ENCODE data around the gene AMIGO3. TPM values are rescaled to one million over a fixed set of nuclear protein-coding genes. Genes with fewer than 3 reads are reported as not detected.

AMIGO3 gene
- total RNA-seq, 1 experiment from 2014 or later, result not detected

DNA sequence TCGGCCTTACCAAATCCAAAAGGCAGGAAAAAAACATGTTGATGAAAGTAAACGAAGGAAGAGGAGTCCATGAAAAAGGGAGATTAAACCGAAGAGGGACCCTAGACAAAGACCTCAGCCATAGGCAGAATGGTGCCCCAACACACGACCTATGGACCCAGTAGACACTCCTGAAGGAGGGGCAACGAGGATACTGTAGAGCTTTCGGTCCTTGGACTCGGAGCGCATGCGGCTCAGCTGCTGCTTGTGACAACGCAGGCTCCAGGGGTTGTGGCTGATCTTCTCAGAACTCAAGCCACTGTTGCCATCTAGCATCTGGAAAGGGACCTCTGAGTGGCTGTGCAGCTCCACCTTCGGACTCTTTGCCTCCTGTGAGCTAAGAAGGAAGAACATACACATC, 13.1 kb upstream of the AMIGO3 start:
- Mint-ChIP-seq H3K4me3 (ENCODE audit: unreplicated experiment) (no peak overlapping the region), H3K4me1 (ENCODE audit: low read depth, unreplicated experiment) (no peaks in the 10 kb centered on the region), H3K27me3 (ENCODE audit: insufficient read depth, unreplicated experiment) (no peaks in the 10 kb centered on the region), H3K36me3 (ENCODE audit: insufficient read depth, unreplicated experiment) (peaks cover 73% of the 10 kb centered on the region), H3K27ac (ENCODE audit: unreplicated experiment) (no peak overlapping the region), H3K9me3 (ENCODE audit: unreplicated experiment) (no peaks in the 10 kb centered on the region)
- Histone ChIP-seq H3K27me3 (replicated peaks; ENCODE audit: control insufficient read depth, insufficient read depth, low read length) (no peaks in the 10 kb centered on the region), H3K9me3 (no peaks in the 10 kb centered on the region), H3K4me3 (ENCODE audit: low read depth, low read length) (no peak overlapping the region), H3K36me3 (ENCODE audit: control insufficient read depth, insufficient read depth, low read length) (no peaks in the 10 kb centered on the region; the same call in 1 of the 2 replicates), H3K4me1 (no peaks in the 10 kb centered on the region)
- intact Hi-C loops (cut with micrococcal nuclease; ENCODE audit: unreplicated experiment), result no loop called here
- BruUV-seq (replicated peaks), result no TSS peak
- no peak for DNase-seq
- CTCF ChIA-PET, result no interaction called here
- no peak for TF ChIP-seq CTCF (IDR thresholded peaks at IDR 0.05; ENCODE audit: insufficient read depth in 1 of 2, low read depth in 1 of 2, low read length in 1 of 2, severe bottlenecking in 1 of 2, unreplicated experiment in 1 of 2)
- POLR2A ChIA-PET, result no interaction called here

DNA sequence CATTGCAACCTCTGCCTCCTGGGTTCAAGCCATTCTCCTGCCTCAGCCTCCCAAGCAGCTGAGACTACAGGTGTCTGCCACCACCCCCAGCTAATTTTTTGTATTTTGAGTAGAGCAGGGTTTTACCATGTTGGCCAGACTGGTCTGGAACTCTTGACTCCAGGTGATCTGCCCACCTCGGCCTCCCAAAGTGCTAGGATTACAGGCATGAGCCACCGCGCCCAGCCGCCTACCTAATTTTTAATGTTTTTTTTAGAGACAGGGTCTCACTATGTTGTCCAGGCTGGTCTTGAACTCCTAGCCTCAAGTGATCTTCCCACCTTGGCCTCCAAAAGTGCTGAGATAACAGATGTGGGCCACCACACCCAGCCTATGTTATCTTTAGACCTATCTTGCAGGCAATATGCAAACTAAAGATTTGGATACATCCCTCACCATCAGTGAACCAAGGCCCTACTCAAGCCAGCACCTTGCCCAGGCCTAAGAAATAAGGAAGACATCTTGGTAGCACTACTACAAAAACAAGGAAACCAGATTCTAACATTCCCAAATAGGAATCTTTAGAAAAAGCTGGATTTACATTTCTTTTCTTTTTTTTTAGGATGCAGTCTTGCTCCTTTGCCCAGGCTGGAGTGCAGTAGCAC, 10.6 kb upstream of the AMIGO3 start:
- Mint-ChIP-seq H3K27me3 (ENCODE audit: insufficient read depth, unreplicated experiment) (no peaks in the 10 kb centered on the region), H3K27ac (ENCODE audit: unreplicated experiment) (no peak overlapping the region), H3K4me1 (ENCODE audit: low read depth, unreplicated experiment) (no peaks in the 10 kb centered on the region), H3K4me3 (ENCODE audit: unreplicated experiment) (no peak overlapping the region), H3K36me3 (ENCODE audit: insufficient read depth, unreplicated experiment) (peaks cover 64% of the 10 kb centered on the region), H3K9me3 (ENCODE audit: unreplicated experiment) (no peaks in the 10 kb centered on the region)
- no peak for TF ChIP-seq CTCF (IDR thresholded peaks at IDR 0.05; ENCODE audit: insufficient read depth in 1 of 2, low read depth in 1 of 2, low read length in 1 of 2, severe bottlenecking in 1 of 2, unreplicated experiment in 1 of 2)
- ChIA-PET POLR2A (no interaction called here), CTCF (no interaction called here)
- Histone ChIP-seq H3K9me3 (no peaks in the 10 kb centered on the region), H3K4me3 (ENCODE audit: low read depth, low read length) (no peak overlapping the region), H3K27me3 (replicated peaks; ENCODE audit: control insufficient read depth, insufficient read depth, low read length) (no peaks in the 10 kb centered on the region), H3K4me1 (peaks cover 4% of the 10 kb centered on the region; the same call in 1 of the 2 replicates), H3K36me3 (ENCODE audit: control insufficient read depth, insufficient read depth, low read length) (peaks cover 3% of the 10 kb centered on the region)
- DNase-seq, result no peak
- intact Hi-C loops (cut with micrococcal nuclease; ENCODE audit: unreplicated experiment), result no loop called here
- no TSS peak for BruUV-seq (replicated peaks)

- H3K4me3 Mint-ChIP-seq (ENCODE audit: unreplicated experiment), result no peak overlapping the region
- no peaks in the 10 kb centered on the region for H3K9me3 Mint-ChIP-seq (ENCODE audit: unreplicated experiment)
- no peak for DNase-seq
- Histone ChIP-seq H3K4me3 (ENCODE audit: low read depth, low read length) (no peak overlapping the region), H3K9me3 (no peaks in the 10 kb centered on the region), H3K4me1 (peaks cover 5% of the 10 kb centered on the region), H3K36me3 (ENCODE audit: control insufficient read depth, insufficient read depth, low read length) (peaks cover 3% of the 10 kb centered on the region), H3K27me3 (replicated peaks; ENCODE audit: control insufficient read depth, insufficient read depth, low read length) (no peaks in the 10 kb centered on the region)
- H3K27ac Mint-ChIP-seq (ENCODE audit: unreplicated experiment), result no peak overlapping the region
- intact Hi-C loops (cut with micrococcal nuclease; ENCODE audit: unreplicated experiment), result no loop called here
- no peaks in the 10 kb centered on the region for H3K27me3 Mint-ChIP-seq (ENCODE audit: insufficient read depth, unreplicated experiment)
- BruUV-seq (replicated peaks), result no TSS peak
- POLR2A ChIA-PET, result no interaction called here
- CTCF ChIA-PET, result no interaction called here
- H3K36me3 Mint-ChIP-seq (ENCODE audit: insufficient read depth, unreplicated experiment), result peaks cover 71% of the 10 kb centered on the region
- peaks cover 7% of the 10 kb centered on the region for H3K4me1 Mint-ChIP-seq (ENCODE audit: low read depth, unreplicated experiment)
- no peak for TF ChIP-seq CTCF (IDR thresholded peaks at IDR 0.05; ENCODE audit: insufficient read depth in 1 of 2, low read depth in 1 of 2, low read length in 1 of 2, severe bottlenecking in 1 of 2, unreplicated experiment in 1 of 2)
These were observed 8.5 kb upstream of the AMIGO3 start for GRCh38 chr3:49727924-49728361.

Data from Caco-2 (cell line).